Measurements from ENCODE around the gene PTPN6. TPM values are rescaled to one million over a fixed set of nuclear protein-coding genes. Genes with fewer than 3 reads are reported as not detected.
"Not testable (repeated sequence)": the region's sequence is repeated elsewhere in the genome, so short reads cannot be mapped to it uniquely, and the experiment has no call there.

Gene PTPN6
- 25.0 and 34.3 TPM in 2 replicates for total RNA-seq (2014; rRNA removed; shearing (Covaris generic))

DNA sequence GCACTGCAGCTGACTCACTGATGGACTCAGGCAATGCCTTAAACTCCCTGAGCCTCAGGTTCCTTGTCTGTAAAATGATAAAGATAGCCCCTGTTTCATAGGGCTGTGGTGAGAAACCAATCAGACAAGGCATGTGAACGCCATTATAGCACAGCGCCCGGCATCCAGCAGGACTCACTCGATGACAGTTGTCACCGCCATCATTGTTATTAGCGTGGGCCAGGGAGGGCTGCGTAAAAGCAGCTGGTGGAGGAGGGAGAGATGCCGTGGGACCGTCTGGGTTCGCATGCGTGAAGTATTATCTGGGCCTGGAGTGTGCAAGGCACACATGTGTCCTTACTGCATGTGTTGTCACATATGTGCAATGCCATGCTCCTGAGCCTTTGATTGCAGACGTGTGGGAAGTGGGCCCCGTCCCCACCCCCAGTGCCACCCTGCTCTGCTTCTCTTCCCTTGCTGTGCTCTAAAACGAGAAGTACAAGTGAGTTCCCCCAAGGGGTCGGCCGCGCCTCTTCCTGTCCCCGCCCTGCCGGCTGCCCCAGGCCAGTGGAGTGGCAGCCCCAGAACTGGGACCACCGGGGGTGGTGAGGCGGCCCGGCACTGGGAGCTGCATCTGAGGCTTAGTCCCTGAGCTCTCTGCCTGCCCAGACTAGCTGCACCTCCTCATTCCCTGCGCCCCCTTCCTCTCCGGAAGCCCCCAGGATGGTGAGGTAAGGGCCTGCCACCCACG, at the start of gene PTPN6:
Gene PTPN6, plus strand, starts transcription at position 546 of the 730 bp plus-strand sequence. Its CDS starts 157 bp downstream, at position 703.
- no peak within 1 kb of the TSS for H3K4me3 ChIP-seq (ENCODE audit: insufficient read depth, low read depth, low read length)
- no peaks in the 10 kb centered on the region for H3K27me3 ChIP-seq (ENCODE audit: control insufficient read depth, insufficient read depth, low read length)
- peak; percentile 67 for DNase-seq
- no peaks in the 10 kb centered on the region for H3K36me3 ChIP-seq (replicated peaks; ENCODE audit: control insufficient read depth, insufficient read depth, low read length)

DNA sequence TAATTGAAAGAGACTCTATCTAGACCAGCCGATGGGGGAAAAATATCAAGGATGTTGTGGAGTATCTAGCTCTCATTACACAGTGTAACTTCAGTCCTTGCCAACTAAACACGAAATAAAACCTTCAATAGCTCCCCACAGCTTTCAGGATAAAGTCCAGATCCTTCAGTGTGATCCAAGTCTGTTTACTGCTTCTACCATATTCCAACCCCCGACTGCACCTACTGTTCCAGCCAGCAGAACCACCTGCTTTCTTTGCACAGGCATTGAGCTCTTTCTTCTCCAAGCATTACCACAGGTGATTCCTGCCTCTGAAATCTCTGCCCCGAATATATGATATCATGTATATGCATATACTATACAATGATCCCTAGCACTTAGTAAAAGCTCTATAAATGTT, 48.7 kb upstream of the PTPN6 start:
- H3K27me3 ChIP-seq (ENCODE audit: control insufficient read depth, insufficient read depth, low read length) = peaks cover 6% of the 10 kb centered on the region; the same call in 1 of the 2 replicates

DNA sequence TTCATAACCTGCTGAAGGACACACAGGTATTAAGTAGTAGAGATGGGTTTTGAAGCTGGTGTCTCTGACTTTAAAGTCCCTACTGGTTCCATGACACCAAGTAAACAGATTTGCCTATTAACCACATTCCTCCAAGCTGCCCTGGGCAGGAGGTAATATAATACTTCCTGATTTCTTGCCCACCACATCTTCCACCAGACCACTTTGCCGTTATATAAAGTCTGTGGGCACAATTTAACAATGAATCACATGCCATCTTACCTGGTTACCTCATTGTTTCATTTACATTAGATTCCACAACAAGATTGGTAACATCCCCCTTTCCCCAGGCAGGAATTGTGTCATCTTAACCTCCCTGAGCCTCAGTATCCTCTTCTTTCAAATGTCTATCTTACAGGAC, 47.4 kb upstream of the PTPN6 start:
- Histone ChIP-seq H3K27me3 (ENCODE audit: control insufficient read depth, insufficient read depth, low read length) (peaks cover 6% of the 10 kb centered on the region; the same call in 1 of the 2 replicates), H3K4me3 (ENCODE audit: insufficient read depth, low read depth, low read length) (no peak overlapping the region), H3K36me3 (replicated peaks; ENCODE audit: control insufficient read depth, insufficient read depth, low read length) (no peaks in the 10 kb centered on the region)
- DNase-seq = no peak

More for the DNA sequence above, 48.7 kb upstream of the PTPN6 start:
- DNase-seq = no peak
- H3K4me3 ChIP-seq (ENCODE audit: insufficient read depth, low read depth, low read length) = no peak overlapping the region
- no peaks in the 10 kb centered on the region for H3K36me3 ChIP-seq (replicated peaks; ENCODE audit: control insufficient read depth, insufficient read depth, low read length)

DNA sequence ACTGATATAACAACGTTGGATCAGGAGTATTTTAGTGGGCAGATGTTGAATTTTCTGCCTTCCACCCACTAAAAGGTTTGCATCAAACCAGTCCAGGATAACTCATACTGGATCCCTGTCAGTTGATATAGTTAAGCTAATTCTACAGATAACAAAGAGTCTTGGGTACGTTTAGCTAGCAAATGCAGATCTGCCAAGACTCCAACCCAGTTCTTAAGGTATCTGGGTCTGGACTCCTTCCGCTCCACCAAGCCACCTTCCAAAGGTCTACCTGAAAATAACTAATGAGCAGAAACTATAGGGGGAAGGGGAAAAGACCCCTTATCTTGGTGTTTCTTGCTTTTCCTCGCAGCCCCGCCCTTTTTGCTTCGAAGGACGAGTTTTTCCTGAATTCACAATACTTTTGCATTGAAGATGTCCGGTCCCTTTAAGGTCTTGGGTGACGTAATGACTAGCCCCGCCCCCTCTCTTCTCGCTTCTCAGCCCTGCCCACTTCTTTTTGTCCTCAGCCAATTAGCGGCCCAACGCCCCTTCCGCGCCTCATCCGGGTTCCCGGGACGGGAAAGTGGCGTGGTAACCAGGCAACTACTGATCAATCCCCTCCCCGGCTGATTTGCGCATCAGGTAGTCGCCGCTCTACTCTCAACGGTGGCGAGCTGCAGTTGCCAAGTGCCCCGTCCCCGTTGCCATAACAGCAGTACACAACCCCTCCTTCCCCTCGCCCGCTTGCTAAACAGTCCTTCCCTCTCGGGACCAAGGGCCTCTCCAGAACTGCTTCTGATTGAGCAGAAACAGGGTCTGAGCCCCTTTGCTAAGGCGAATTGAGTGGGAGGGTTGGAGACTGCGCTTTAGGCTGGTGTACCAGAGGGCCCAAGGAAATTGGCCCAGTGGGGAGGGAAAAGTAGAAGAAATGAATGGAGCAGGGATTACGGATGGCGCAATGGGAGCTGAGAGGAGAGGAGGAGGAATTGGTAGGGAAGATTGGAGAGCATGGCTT, 46.6 kb upstream of the PTPN6 start, which contains the start of gene LRRC23:
Gene LRRC23, plus strand, starts transcription at position 543 of the 997 bp plus-strand sequence. CDS start 812 bp downstream, outside the sequence.
- DNase-seq = peak; percentile 82
- Histone ChIP-seq H3K27me3 (ENCODE audit: control insufficient read depth, insufficient read depth, low read length) (peaks cover 6% of the 10 kb centered on the region; the same call in 1 of the 2 replicates), H3K4me3 (ENCODE audit: insufficient read depth, low read depth, low read length) (peak within 1 kb of the TSS; percentile 40), H3K36me3 (replicated peaks; ENCODE audit: control insufficient read depth, insufficient read depth, low read length) (no peaks in the 10 kb centered on the region)

DNA sequence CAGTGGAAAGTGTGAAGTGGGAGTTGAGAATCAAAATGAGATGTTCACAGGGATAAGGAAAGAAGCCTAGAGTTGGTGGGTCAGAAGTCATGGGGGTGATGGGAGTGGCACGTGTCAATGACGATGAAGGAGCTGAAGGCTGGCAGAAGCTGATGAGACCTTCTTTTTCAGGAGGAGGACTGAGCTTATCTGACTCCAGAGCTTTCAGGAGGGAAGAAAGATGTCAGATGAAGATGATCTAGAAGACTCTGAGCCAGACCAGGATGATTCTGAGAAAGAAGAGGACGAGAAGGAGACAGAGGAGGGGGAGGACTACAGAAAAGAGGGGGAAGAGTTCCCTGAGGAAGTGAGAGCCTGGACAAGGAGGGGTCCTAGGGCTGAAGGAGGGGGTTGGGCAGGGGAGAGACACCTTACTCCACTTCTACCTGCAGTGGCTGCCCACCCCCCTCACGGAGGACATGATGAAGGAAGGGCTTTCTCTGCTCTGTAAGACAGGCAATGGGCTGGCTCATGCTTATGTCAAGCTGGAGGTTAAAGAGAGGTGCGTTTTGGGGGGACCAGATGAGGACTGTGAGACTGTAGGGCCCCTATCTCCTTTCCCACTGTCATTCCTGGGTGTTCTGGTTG, 45.6 kb upstream of the PTPN6 start:
- Histone ChIP-seq H3K4me3 (ENCODE audit: insufficient read depth, low read depth, low read length) (peak overlapping the region; percentile 40; the same call in 1 of the 2 replicates), H3K27me3 (ENCODE audit: control insufficient read depth, insufficient read depth, low read length) (peaks cover 6% of the 10 kb centered on the region; the same call in 1 of the 2 replicates), H3K36me3 (replicated peaks; ENCODE audit: control insufficient read depth, insufficient read depth, low read length) (no peaks in the 10 kb centered on the region)
- no peak for DNase-seq

DNA sequence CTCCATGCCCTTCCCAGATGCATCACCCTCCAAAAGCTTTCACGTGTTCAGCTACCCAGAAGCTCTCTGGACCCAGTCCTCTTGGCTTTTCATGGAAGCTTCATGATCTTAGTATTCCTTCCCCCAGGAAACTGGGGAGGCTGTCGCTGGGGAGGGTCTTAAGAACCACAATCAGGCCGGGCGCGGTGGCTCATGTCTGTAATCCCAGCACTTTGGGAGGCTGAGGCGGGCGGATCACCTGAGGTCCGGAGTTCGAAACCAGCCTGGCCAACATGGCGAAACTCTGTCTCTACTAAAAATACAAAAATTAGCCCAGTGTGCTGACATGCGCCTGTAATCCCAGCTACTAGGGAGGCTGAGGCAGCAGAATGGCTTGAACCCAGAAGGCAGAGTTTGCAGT, 43.0 kb upstream of the PTPN6 start:
- DNase-seq; H3K4me3 ChIP-seq (ENCODE audit: insufficient read depth, low read depth, low read length); H3K36me3 ChIP-seq (replicated peaks; ENCODE audit: control insufficient read depth, insufficient read depth, low read length); H3K27me3 ChIP-seq (ENCODE audit: control insufficient read depth, insufficient read depth, low read length): not testable (repeated sequence)

DNA sequence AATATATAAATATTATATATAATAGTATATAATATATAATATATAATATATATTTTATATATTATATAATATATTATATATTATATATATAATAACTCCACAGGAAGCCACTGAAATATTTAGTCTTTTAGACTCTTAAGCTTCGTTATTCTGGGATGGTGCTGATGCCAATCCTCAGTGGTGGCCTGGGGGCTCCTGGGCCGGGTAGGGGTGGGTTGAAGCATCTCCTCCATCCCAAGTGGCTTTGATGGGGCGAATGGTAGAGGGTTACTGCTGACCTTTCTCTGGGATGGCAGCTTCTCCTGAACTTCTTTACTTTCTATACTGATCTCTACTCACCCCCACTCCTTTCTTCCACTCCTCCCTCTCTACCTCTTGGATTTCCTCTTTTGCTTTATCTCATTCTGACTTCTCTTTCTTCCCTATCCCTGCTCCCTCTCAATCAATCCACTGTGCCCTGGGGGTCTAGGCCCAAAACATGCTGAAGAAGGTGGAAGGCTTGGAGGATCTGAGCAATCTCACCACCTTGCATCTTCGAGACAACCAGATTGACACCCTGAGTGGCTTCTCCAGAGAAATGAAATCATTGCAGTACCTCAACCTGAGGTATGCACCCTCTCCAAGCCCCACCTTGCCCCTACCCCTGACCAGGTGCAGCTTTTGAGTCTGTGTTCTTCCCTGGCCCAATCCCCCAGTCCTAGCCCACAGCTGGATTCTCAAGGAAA, 41.6 kb upstream of the PTPN6 start:
- no peak for DNase-seq
- H3K36me3 ChIP-seq (replicated peaks; ENCODE audit: control insufficient read depth, insufficient read depth, low read length) = no peaks in the 10 kb centered on the region
- no peak overlapping the region for H3K4me3 ChIP-seq (ENCODE audit: insufficient read depth, low read depth, low read length)
- peaks cover 13% of the 10 kb centered on the region for H3K27me3 ChIP-seq (ENCODE audit: control insufficient read depth, insufficient read depth, low read length)

DNA sequence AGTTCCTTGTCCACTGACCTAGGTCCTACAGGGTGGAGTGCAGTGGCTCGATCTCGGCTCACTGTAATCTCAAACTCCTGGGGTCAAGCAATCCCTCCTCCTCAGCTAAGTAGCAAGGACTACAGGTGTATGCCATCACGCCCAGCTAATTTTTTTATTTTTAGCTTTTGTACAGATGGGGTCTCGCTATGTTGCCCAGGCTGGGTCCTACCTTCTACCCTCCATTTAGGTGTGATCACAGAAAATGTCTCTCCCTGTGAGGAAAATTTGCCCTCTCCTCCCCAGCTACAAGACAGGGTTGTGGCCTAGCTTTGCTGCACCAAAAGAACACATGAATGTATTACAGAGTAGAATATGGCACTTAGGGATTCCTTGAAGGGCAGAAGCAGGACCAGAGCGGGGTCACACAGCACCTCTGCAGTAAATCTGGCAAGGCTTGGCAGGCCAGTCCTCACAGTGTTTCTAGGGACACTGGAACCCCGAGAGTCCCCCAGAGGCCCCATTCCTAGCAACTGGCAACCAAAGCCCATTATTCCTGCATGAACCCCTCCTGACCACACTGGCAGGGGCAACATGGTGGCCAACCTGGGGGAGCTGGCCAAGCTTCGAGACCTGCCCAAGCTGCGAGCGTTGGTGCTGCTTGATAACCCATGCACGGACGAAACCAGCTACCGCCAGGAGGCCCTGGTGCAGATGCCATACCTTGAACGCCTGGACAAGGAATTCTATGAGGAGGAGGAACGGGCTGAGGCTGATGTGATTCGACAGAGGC, 38.8 kb upstream of the PTPN6 start:
- Histone ChIP-seq H3K36me3 (replicated peaks; ENCODE audit: control insufficient read depth, insufficient read depth, low read length) (peaks cover 10% of the 10 kb centered on the region), H3K27me3 (ENCODE audit: control insufficient read depth, insufficient read depth, low read length) (peaks cover 10% of the 10 kb centered on the region), H3K4me3 (ENCODE audit: insufficient read depth, low read depth, low read length) (no peak overlapping the region)
- DNase-seq = no peak

DNA sequence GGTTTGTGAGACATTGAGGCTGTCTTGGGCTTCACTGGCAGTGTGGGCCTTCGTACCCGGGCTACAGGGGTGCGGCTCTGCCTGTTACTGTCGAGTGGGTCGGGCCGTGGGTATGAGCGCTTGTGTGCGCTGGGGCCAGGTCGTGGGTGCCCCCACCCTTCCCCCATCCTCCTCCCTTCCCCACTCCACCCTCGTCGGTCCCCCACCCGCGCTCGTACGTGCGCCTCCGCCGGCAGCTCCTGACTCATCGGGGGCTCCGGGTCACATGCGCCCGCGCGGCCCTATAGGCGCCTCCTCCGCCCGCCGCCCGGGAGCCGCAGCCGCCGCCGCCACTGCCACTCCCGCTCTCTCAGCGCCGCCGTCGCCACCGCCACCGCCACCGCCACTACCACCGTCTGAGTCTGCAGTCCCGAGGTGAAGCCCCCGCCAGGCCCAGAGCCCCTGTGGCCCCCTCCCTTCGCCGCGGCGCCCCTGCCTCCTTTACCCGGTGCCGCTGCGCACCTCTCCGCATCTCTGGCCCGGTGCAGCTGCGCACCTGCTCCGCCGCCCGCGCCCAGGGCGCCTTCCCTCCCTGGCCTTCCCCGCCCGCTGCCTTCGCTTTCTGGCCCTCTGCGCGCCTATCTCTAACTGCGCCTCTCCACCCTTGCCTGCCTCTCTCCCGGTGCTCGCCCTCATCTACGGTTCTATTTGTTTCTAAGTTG, 36.8 kb upstream of the PTPN6 start, which contains the start of gene ENO2:
Gene ENO2, plus strand, starts transcription at position 335 of the 701 bp plus-strand sequence. CDS start 1,253 bp downstream, outside the sequence.
- Histone ChIP-seq H3K36me3 (replicated peaks; ENCODE audit: control insufficient read depth, insufficient read depth, low read length) (peaks cover 14% of the 10 kb centered on the region), H3K27me3 (ENCODE audit: control insufficient read depth, insufficient read depth, low read length) (peaks cover 10% of the 10 kb centered on the region), H3K4me3 (ENCODE audit: insufficient read depth, low read depth, low read length) (peak within 1 kb of the TSS; percentile 82)
- DNase-seq = peak; percentile 85

DNA sequence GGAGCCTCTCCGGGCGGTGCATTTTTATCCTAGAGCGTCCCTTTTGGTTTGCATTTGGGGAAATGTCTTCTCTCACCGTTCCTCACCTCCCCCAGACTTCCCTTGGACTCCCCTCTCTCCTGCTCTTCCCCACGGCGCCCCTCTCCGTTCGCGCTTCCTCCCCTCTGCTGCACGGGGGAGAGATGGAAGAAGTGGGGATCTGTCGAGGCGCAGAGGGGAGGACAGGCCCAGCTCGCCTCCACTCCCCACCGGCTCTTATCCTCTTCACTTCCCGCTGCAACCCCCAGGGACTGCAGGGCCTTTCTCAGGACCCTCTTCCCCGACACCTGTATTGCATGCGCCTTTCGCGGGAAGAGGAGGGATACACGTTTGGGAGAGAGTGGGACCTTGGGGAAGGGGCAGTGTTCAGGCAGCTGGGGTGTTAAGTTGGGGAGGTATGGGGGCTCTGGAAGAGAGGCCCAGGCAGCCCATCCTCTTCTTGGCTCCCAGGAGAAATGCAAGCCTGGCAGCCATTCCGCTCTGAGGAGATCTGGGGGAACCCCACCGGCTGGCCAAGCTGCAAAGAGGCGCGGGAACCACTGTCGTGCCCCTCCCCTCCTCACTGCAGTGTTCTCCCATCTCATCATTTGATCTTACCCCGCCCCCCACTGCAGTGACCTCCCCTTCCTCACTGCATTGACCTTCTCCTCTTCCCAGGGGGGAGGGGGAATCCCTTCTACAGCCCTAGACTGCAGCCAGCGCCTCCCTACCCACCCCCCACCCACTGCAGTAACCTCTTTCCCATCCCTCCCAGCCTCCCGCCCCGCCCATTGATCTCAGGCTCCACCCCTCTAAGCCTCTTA, 36.0 kb upstream of the PTPN6 start:
- peak; percentile 92 for DNase-seq
- Histone ChIP-seq H3K4me3 (ENCODE audit: insufficient read depth, low read depth, low read length) (peak overlapping the region; percentile 82), H3K36me3 (replicated peaks; ENCODE audit: control insufficient read depth, insufficient read depth, low read length) (peaks cover 15% of the 10 kb centered on the region), H3K27me3 (ENCODE audit: control insufficient read depth, insufficient read depth, low read length) (peaks cover 10% of the 10 kb centered on the region)

DNA sequence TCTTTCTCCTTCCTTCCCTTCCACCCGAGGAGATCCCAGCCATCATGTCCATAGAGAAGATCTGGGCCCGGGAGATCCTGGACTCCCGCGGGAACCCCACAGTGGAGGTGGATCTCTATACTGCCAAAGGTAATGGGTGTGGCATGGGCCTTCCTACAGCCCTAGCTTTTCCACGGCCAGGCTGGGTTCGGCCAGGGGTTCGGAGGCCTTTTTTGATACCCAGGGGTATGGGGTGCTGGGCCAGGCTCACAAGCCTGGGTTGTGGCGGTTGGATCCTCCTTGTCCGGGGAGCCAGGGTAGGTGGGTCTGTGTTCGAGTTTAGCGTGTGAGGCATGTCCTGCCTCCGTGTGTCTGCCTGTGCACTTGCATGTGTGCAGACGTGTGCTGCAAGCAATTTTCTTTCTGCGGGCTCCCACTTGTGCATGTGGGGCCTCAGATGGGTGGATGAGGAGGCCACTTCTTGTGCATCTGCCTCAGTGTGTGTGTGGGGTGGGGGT, 35.3 kb upstream of the PTPN6 start:
- DNase-seq = no peak
- H3K36me3 ChIP-seq (replicated peaks; ENCODE audit: control insufficient read depth, insufficient read depth, low read length) = peaks cover 15% of the 10 kb centered on the region
- H3K4me3 ChIP-seq (ENCODE audit: insufficient read depth, low read depth, low read length) = peak overlapping the region; percentile 25
- H3K27me3 ChIP-seq (ENCODE audit: control insufficient read depth, insufficient read depth, low read length) = peaks cover 9% of the 10 kb centered on the region
